K562 (cell line): ENCODE measurements around the gene ACOD1. TPM values are rescaled to one million over a fixed set of nuclear protein-coding genes. Genes with fewer than 3 reads are reported as not detected.

ENCODE experiments used
- ATAC-seq: fragments of 200-7000 bp; cut with Tn5 transposase; 3 replicates; pipeline ENCODE4 v1.9.1; 2020; ENCODE audit warnings: moderate library complexity
- BruUV-seq: library from RNA; stranded (reverse); fragments of 400-500 nt; replicated peaks from 2 replicates; lab custom pipeline; 2021; lab: Mats Ljungman, UMichigan
- CTCF ChIA-PET: fragments of 300-600 bp; formaldehyde crosslinking; extraction: SDS; loops from one replicate; lab custom pipeline; 2021; ENCODE audit warnings: low intra/inter-chr PET ratio; lab: Yijun Ruan, JAX
- POLR2A ChIA-PET: fragments of 300-600, 350-650 bp; sonication (Branson Sonifier 250); formaldehyde crosslinking; extraction: SDS; loops from one replicate; lab custom pipeline; 2021; ENCODE audit warnings: antibody characterized with exemption, inconsistent platforms; lab: Yijun Ruan, JAX
- DNase-seq, 4 experiments: peaks; one replicate each; pipeline versions ENCODE4 v3.0.0 to v3.0.0-alpha.2; 2011 to 2018; ENCODE audit warnings: low spot score in 3 of 4, mixed read lengths in 3 of 4; ENCODE audit errors: extremely low read depth in 1 of 4
- FAIRE-seq: peaks from 2 replicates; lab custom pipeline; 2011; peaks lifted over from hg19 to GRCh38; lab: Jason Lieb, UNC
- H2AFZ ChIP-seq: 2 replicates; pipeline ENCODE4 v1.6.0; 2011; ENCODE audit warnings: low read depth, low read length, control low read depth, inconsistent platforms
- H3K27ac ChIP-seq: fragments of 200-600 bp; 3 replicates; pipeline ENCODE4 v1.8.0; 2011; ENCODE audit warnings: low read depth, mild to moderate bottlenecking, control low read depth, inconsistent platforms, low read length, moderate library complexity, mixed read lengths; ENCODE audit errors: extremely low read depth
- H3K27me3 ChIP-seq, 2 experiments: fragments of 300-600 bp in 1 of 2; 2 replicates in 1 of 2; 3 replicates in 1 of 2; pipeline versions ENCODE4 v1.6.0 to v1.8.0; 2011; ENCODE audit warnings: inconsistent platforms in 2 of 2, low read length in 2 of 2, mild to moderate bottlenecking in 1 of 2, mixed read lengths in 1 of 2, moderate library complexity in 1 of 2; ENCODE audit not compliant: control insufficient read depth in 2 of 2, insufficient read depth in 2 of 2
- H3K36me3 ChIP-seq: fragments of 300-600 bp; 3 replicates; pipeline ENCODE4 v1.8.0; 2011; ENCODE audit warnings: mild to moderate bottlenecking, low read length, inconsistent platforms; ENCODE audit not compliant: control insufficient read depth, insufficient read depth
- H3K4me1 ChIP-seq, 2 experiments: fragments of 200-600 bp in 1 of 2; replicated peaks in 1 of 2; 2 replicates in 1 of 2; 3 replicates in 1 of 2; pipeline versions ENCODE4 v1.5.1 to v1.8.0; 2011; ENCODE audit warnings: inconsistent platforms in 2 of 2, low read length in 2 of 2, mild to moderate bottlenecking in 1 of 2, mixed read lengths in 1 of 2, moderate library complexity in 1 of 2; ENCODE audit not compliant: control insufficient read depth in 2 of 2, insufficient read depth in 2 of 2
- H3K4me2 ChIP-seq: 2 replicates; pipeline ENCODE4 v1.6.1; 2011; ENCODE audit warnings: low read length, control low read depth, inconsistent platforms, mixed read lengths; ENCODE audit not compliant: insufficient read depth
- H3K4me3 ChIP-seq: fragments of 200-600 bp; sonication (generic), shearing (Covaris generic); 2 replicates; pipeline ENCODE4 v1.5.1; 2016; ENCODE audit warnings: control low read depth, inconsistent platforms
- H3K79me2 ChIP-seq: fragments of 200-600 bp; 3 replicates; pipeline ENCODE4 v1.8.0; 2011; ENCODE audit warnings: low read length, inconsistent platforms; ENCODE audit not compliant: control insufficient read depth, insufficient read depth
- H3K9ac ChIP-seq, 2 experiments: 2 replicates each; pipeline versions ENCODE4 v1.6.0 to v1.6.1; 2011; ENCODE audit warnings: low read depth in 2 of 2, low read length in 2 of 2, control low read depth in 1 of 2, inconsistent platforms in 1 of 2, mild to moderate bottlenecking in 1 of 2, mixed read lengths in 1 of 2; ENCODE audit not compliant: insufficient read depth in 1 of 2
- H3K9me1 ChIP-seq: one replicate; pipeline ENCODE4 v1.6.0; 2011; ENCODE audit warnings: inconsistent platforms, mild to moderate bottlenecking, low read length, moderate library complexity; ENCODE audit not compliant: control insufficient read depth, insufficient read depth
- H3K9me3 ChIP-seq: replicated peaks from 2 replicates; pipeline ENCODE4 v1.5.1; 2011; ENCODE audit warnings: low read depth, low read length, inconsistent platforms; ENCODE audit not compliant: control insufficient read depth, insufficient read depth
- H4K20me1 ChIP-seq: replicated peaks from 2 replicates; pipeline ENCODE4 v1.6.1; 2011; ENCODE audit warnings: low read length, inconsistent platforms, mixed read lengths; ENCODE audit not compliant: control insufficient read depth, insufficient read depth
- DNMT1 ChIP-seq: fragments of 450-650 bp; IDR thresholded peaks from 2 replicates; pipeline ENCODE4 v1.6.1; 2016; ENCODE audit warnings: antibody characterized with exemption, mild to moderate bottlenecking
- ETS1 ChIP-seq: conservative IDR thresholded peaks from 2 replicates; pipeline ENCODE4 v1.6.1; 2011; ENCODE audit warnings: low read depth, mild to moderate bottlenecking, low read length; ENCODE audit not compliant: control insufficient read depth
- HCFC1 ChIP-seq: IDR thresholded peaks from 2 replicates; pipeline ENCODE4 v1.6.1; 2012; ENCODE audit warnings: low read depth, low read length, improper control_type of control experiment
- HNRNPLL ChIP-seq: fragments of 200-400 bp; formaldehyde crosslinking; IDR thresholded peaks from 2 replicates; pipeline ENCODE4 v1.6.1; 2017; ENCODE audit warnings: low read length, low read depth, mild to moderate bottlenecking; ENCODE audit not compliant: poor library complexity, severe bottlenecking
- MBD2 ChIP-seq: sonication (generic); IDR thresholded peaks from 2 replicates; pipeline ENCODE4 v1.6.1; 2016; ENCODE audit warnings: low read depth, borderline replicate concordance
- POLR2AphosphoS5 ChIP-seq: IDR thresholded peaks from 2 replicates; pipeline ENCODE4 v1.6.1; 2011; ENCODE audit warnings: mild to moderate bottlenecking, low read depth, low read length, moderate library complexity; ENCODE audit not compliant: control insufficient read depth, insufficient read depth
- POLR2G ChIP-seq: fragments of 200-400 bp; formaldehyde crosslinking; IDR thresholded peaks from 2 replicates; pipeline ENCODE4 v1.6.1; 2017; ENCODE audit warnings: low read depth, mild to moderate bottlenecking, antibody characterized with exemption, low read length, moderate library complexity
- PRPF4 ChIP-seq: fragments of 200-400 bp; formaldehyde crosslinking; IDR thresholded peaks from one replicate; pipeline ENCODE4 v1.6.1; 2017; ENCODE audit warnings: low read length, low read depth, mild to moderate bottlenecking; ENCODE audit not compliant: insufficient read depth, poor library complexity, severe bottlenecking
- whole genome bisulfite sequencing: fragments of 100-300 bp; shearing (Covaris generic); methylation state at CpG from one replicate; pipeline ENCODE4 v1.1.6; 2016; ENCODE audit warnings: low coverage, mixed read lengths; ENCODE audit not compliant: insufficient coverage; ENCODE audit errors: missing lambda C conversion rate; 5-methylcytosine and 5-hydroxymethylcytosine counted together
- in situ Hi-C: fragments of 300-500 bp; cut with MboI; formaldehyde crosslinking; loops from 4 replicates; pipeline ENCODE4 v1.15.0; 2018; ENCODE audit warnings: inconsistent platforms, mixed read lengths
- intact Hi-C: fragments of 100-400 bp; cut with micrococcal nuclease; formaldehyde crosslinking; loops from 2 replicates; pipeline ENCODE4 v1.14.2; 2022
- polyA plus RNA-seq, 8 experiments: library from polyadenylated mRNA; depleted of rRNA in 4 of 8; stranded (reverse) in 5 of 8; unstranded in 3 of 8; fragments of >200 nt; fragmentation: Nextera tagmentation in 2 of 8; fragmentation: Illumina TruSeq in 1 of 8; extraction: Ambion mirVana in 2 of 8; extraction: Trizol in 1 of 8; gene quantifications; 2 replicates each; pipeline versions ENCODE4 v1.2.1 to v1.2.3, GENCODE V29; 2011 to 2014; ENCODE audit warnings: inconsistent platforms in 1 of 8, missing spikeins in 1 of 8
- total RNA-seq, 7 experiments: library from RNA; depleted of rRNA in 6 of 7; stranded (reverse); fragments of >200 nt in 6 of 7; fragmentation: Illumina TruSeq in 2 of 7; extraction: Trizol in 2 of 7; gene quantifications; 2 replicates each; pipeline versions ENCODE4 v1.2.1 to v1.2.3, GENCODE V29; 2011 to 2021; ENCODE audit warnings: low replicate concordance in 1 of 7

The ACOD1 gene
- total and polyA plus RNA-seq, 9 of the 15 experiments (the other 6 are each of a cell fraction or from before 2014, with no cell fraction given): not detected

- intact Hi-C loops (loop anchor here (5.0 kb wide), 1 partner anchor 335 kb away; the partner anchor contains the start of gene MYCBP2), in situ Hi-C loops (no loop called here)
- ATAC-seq (peak; percentile 97), DNase-seq (peak; percentile 85 to 94 (median 88)), FAIRE-seq (peak; percentile 85)
- WGBS: 0% methylated on average over 18 of the region's 73 CpGs
- peaks cover 19% of the 10 kb centered on the region for H3K79me2 ChIP-seq
- no peaks in the 10 kb centered on the region for H3K9me1 ChIP-seq
- peaks cover 12% of the 10 kb centered on the region; the same call in 1 of the 3 replicates for H3K36me3 ChIP-seq
- H3K27ac ChIP-seq: peak within 1 kb of the TSS; percentile 85
- H3K27me3 ChIP-seq: no peaks in the 10 kb centered on the region
- H3K4me2 ChIP-seq: peak within 1 kb of the TSS; percentile 87
- peak within 1 kb of the TSS; percentile 95 for H2AFZ ChIP-seq
- peak within 1 kb of the TSS; percentile 81 to 95 for H3K9ac ChIP-seq
- peak within 1 kb of the TSS; percentile 82 for H3K4me3 ChIP-seq
- ChIA-PET CTCF (no interaction called here), POLR2A (interaction anchor here (0.6 to 1.2 kb wide), 3 partner anchors 10 to 1103 kb away, joined by 3 to 9 read pairs (median 3); no protein-coding TSS in a partner anchor)
- H3K9me3 ChIP-seq: no peaks in the 10 kb centered on the region
- H3K4me1 ChIP-seq: peaks cover 7 to 8% of the 10 kb centered on the region in 2 experiments; a peak in 4 of 5 replicates
- no TSS peak for BruUV-seq
- H4K20me1 ChIP-seq: no peaks in the 10 kb centered on the region
- peak; percentile 78 for TF ChIP-seq HCFC1
- peak; percentile 78 for TF ChIP-seq HNRNPLL
- TF ChIP-seq MBD2: peak; percentile 60; the same call in 1 of the 2 replicates
- TF ChIP-seq POLR2AphosphoS5: peak; percentile 60
- no peak for TF ChIP-seq PRPF4
- peak; percentile 44; the same call in 1 of the 2 replicates for TF ChIP-seq ETS1
- TF ChIP-seq POLR2G: peak; percentile 97
- no peak for TF ChIP-seq DNMT1
Measured at GRCh38 chr13:76991796-76992547, 43.7 kb downstream of the ACOD1 start, which contains the start of gene CLN5. CLN5 (plus strand) TSS chr13:76992081; CDS start chr13:76992099, 18 bp downstream.
